Suprapubic skin (tissue), 3 donors: ENCODE data around the gene ACYP2.

Source experiments
- CTCF ChIP-seq, 2 donors: fragments of 200-600 bp in 1 of 2; fragments of 450-650 bp in 1 of 2; sonication (generic) in 1 of 2; IDR thresholded peaks; one replicate each; pipeline ENCODE4 v1.5.1; 2016 to 2019; ENCODE audit warnings: antibody characterized with exemption in 2 of 2, mild to moderate bottlenecking in 1 of 2, moderate library complexity in 1 of 2
- POLR2A ChIP-seq, 2 donors: fragments of 450-650 bp; IDR thresholded peaks; one replicate each; pipeline ENCODE4 v1.6.1; 2017; ENCODE audit warnings: antibody characterized with exemption in 2 of 2, mild to moderate bottlenecking in 2 of 2, moderate library complexity in 2 of 2

DNA sequence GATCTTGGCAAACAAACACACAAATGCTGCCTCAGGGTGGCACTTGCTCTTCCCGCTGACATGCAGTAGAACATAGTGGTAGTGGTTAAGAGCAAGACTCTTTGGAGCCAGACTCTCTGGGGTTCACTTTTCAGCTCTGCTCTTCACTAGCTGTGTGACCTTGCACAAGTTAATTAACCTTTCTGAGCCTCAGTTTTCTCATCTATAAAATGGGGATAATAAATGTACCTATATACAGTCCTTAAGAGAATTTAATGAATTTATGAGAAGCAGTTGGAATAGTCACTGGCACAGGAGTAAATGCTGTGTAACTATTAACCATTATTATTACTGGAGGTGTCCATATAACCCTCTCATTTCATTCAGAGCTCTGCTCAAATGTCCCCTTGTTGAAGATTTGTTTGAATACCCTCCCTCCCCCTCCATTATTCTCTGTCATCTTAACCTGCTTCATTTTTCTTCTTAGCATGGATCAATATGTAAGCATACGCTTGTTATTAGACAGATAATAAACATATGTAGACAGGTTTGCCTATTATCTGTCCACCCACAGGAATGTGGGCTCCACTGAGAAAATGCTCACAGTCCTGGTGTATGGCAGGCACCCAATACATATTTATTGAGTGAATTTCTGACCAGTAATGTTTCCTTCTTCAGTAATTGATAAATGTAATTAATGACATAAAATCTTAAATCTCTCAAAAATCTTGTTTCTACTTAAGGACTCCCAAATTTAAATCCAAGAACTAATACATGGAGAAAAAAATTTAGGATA is 76.1 kb downstream of the ACYP2 start:
- TF ChIP-seq CTCF (IDR thresholded peaks at IDR 0.05) (no peak), POLR2A (IDR thresholded peaks at IDR 0.05) (no peak)
